ENCODE data around the gene ALK.

- TF ChIP-seq CTCF (conservative IDR thresholded peaks at IDR 0.05; ENCODE audit: low read depth, low read length) = no peak
- TF ChIP-seq EZH2 (IDR thresholded peaks at IDR 0.05; ENCODE audit: borderline replicate concordance, low read depth, low read length, poor library complexity, severe bottlenecking) = no peak
Observed at GRCh38 chr2:29305762-29306161, 615.6 kb downstream of the ALK start.

Data from A673 (cell line).